Calu3 (cell line): ENCODE data around the gene RNF150. TPM values are rescaled to one million over a fixed set of nuclear protein-coding genes. Genes with fewer than 3 reads are reported as not detected.

Experiments used
- BruUV-seq: library from RNA; stranded (reverse); fragments of 400-500 nt; replicated peaks from 2 replicates; lab custom pipeline; 2021; lab: Mats Ljungman, UMichigan
- CTCF ChIA-PET: fragments of 300-600 bp; sonication (Branson Sonifier 250); formaldehyde crosslinking; loops from one replicate; lab custom pipeline; 2022; ENCODE audit warnings: antibody characterized with exemption; lab: Charles Lee
- DNase-seq: peaks from one replicate; pipeline ENCODE4 v3.0.0; 2022
- H3K27ac Mint-ChIP-seq: one replicate; pipeline ENCODE4 v1.8.0; 2022; ENCODE audit warnings: mixed read lengths; ENCODE audit not compliant: unreplicated experiment
- H3K27me3 Mint-ChIP-seq: one replicate; pipeline ENCODE4 v1.8.0; 2022; ENCODE audit warnings: mixed read lengths; ENCODE audit not compliant: unreplicated experiment
- H3K36me3 Mint-ChIP-seq: one replicate; pipeline ENCODE4 v1.8.0; 2022; ENCODE audit warnings: mild to moderate bottlenecking, moderate library complexity, mixed read lengths; ENCODE audit not compliant: insufficient read depth, unreplicated experiment
- H3K4me1 Mint-ChIP-seq: one replicate; pipeline ENCODE4 v1.8.0; 2022; ENCODE audit warnings: mild to moderate bottlenecking, low read depth, mixed read lengths; ENCODE audit not compliant: unreplicated experiment
- H3K4me3 Mint-ChIP-seq: one replicate; pipeline ENCODE4 v1.8.0; 2022; ENCODE audit warnings: mild to moderate bottlenecking, low read depth, moderate library complexity, mixed read lengths; ENCODE audit not compliant: unreplicated experiment
- H3K9me3 Mint-ChIP-seq: one replicate; pipeline ENCODE4 v1.8.0; 2022; ENCODE audit warnings: low read depth, mixed read lengths; ENCODE audit not compliant: unreplicated experiment
- intact Hi-C: fragments of 100-400 bp; cut with micrococcal nuclease; formaldehyde crosslinking; loops from one replicate; pipeline ENCODE4 v1.10.0; 2022; ENCODE audit not compliant: unreplicated experiment
- total RNA-seq: library from RNA; stranded (reverse); gene quantifications from 2 replicates; pipeline ENCODE4 v1.2.3, GENCODE V29; 2022
- TF ChIP-seq, protein P1 (sequence below): fragments of 200-600 bp; IDR thresholded peaks from one replicate; pipeline ENCODE4 v1.8.0; 2022; ENCODE audit warnings: antibody characterized with exemption; ENCODE audit not compliant: unreplicated experiment

Gene RNF150
- total RNA-seq, 1 experiment from 2014 or later, result 0.14 TPM

DNA sequence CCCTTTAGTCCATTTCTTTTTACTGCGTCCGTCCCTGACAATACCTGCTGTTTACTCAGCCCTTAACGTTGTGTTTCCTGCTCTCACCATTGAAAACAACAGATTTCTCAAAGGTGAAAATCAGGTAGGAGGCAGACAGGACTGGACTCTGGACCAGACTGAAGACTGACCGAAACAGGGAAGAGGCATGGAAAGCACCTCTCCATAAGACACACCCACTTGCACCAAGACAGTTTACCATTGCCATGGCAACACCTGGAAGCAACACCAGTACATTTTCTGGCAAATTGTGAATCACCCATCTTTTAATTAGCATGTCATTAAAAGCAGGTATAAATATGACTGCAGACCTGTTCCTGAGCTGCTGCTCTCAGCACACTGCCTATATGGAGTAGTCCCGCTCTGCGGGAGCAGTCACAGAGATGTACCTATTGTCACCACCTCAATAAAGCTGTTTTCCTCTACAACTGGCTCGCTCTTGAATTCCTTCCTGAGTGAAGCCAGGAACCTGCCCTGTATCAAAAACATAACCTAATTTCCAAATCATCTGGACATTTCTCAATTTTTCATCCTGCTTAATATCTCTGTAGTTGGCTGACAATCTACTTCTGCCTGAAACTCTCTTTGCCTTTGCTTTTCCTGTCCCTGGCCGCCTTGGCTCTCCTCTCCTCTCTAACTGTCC lies 117.0 kb downstream of the RNF150 start:
- Mint-ChIP-seq H3K27me3 (peaks cover 16% of the 10 kb centered on the region), H3K36me3 (no peaks in the 10 kb centered on the region), H3K4me3 (no peak overlapping the region), H3K27ac (no peak overlapping the region), H3K9me3 (no peaks in the 10 kb centered on the region), H3K4me1 (no peaks in the 10 kb centered on the region)
- intact Hi-C loops, result no loop called here
- TF ChIP-seq, protein P1, sequence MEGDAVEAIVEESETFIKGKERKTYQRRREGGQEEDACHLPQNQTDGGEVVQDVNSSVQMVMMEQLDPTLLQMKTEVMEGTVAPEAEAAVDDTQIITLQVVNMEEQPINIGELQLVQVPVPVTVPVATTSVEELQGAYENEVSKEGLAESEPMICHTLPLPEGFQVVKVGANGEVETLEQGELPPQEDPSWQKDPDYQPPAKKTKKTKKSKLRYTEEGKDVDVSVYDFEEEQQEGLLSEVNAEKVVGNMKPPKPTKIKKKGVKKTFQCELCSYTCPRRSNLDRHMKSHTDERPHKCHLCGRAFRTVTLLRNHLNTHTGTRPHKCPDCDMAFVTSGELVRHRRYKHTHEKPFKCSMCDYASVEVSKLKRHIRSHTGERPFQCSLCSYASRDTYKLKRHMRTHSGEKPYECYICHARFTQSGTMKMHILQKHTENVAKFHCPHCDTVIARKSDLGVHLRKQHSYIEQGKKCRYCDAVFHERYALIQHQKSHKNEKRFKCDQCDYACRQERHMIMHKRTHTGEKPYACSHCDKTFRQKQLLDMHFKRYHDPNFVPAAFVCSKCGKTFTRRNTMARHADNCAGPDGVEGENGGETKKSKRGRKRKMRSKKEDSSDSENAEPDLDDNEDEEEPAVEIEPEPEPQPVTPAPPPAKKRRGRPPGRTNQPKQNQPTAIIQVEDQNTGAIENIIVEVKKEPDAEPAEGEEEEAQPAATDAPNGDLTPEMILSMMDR, result no peak
- BruUV-seq, result no TSS peak
- CTCF ChIA-PET, result no interaction called here
- DNase-seq, result no peak

DNA sequence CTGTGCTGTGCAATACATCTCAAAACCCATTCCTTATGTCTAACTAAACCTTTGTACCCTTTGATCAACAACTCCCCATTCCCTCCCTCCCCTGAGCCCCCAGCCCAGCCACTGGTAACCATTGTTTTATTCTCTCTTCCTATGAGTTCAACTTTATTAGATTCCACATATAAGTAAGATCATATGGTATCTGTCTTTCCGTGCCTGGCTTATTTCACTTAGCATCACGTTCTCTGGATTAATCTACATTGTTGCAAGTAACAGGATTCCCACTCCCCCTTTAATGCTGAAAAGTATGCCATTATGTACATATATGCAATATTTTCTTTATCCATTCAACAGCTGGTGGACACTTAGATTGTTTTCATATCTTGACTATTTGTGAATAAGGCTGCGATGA lies 119.4 kb downstream of the RNF150 start:
- no peak overlapping the region for H3K27ac Mint-ChIP-seq
- no peaks in the 10 kb centered on the region for H3K27me3 Mint-ChIP-seq
- H3K4me1 Mint-ChIP-seq, result no peaks in the 10 kb centered on the region
- BruUV-seq, result no TSS peak
- intact Hi-C loops, result no loop called here
- H3K9me3 Mint-ChIP-seq, result no peaks in the 10 kb centered on the region
- H3K4me3 Mint-ChIP-seq, result no peak overlapping the region
- TF ChIP-seq, protein P1, result no peak
- no peak for DNase-seq
- CTCF ChIA-PET, result no interaction called here
- H3K36me3 Mint-ChIP-seq, result no peaks in the 10 kb centered on the region

DNA sequence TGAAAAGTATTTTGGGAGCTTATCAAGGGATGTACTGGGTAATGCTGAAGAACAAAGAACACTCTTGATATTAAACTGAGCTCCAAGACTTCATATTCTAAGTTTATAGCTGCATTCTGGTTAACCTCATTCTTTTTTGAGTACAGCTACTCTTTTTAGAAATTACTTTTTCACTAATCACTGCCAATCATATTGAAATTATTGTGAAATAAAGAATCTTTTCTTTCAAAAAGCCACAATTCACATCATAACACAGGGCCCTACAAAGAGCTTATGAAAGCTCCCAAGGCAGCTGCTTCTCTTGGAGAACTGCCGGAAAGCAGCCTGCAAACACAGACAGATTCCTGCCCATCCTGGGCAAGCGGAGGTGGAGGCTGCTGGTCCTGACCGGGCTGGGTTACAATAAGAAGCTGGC lies 121.4 kb downstream of the RNF150 start:
- H3K4me3 Mint-ChIP-seq, result no peak overlapping the region
- CTCF ChIA-PET, result no interaction called here
- H3K27me3 Mint-ChIP-seq, result no peaks in the 10 kb centered on the region
- no peaks in the 10 kb centered on the region for H3K4me1 Mint-ChIP-seq
- TF ChIP-seq, protein P1, result no peak
- no TSS peak for BruUV-seq
- no peaks in the 10 kb centered on the region for H3K9me3 Mint-ChIP-seq
- DNase-seq, result no peak
- no peak overlapping the region for H3K27ac Mint-ChIP-seq
- H3K36me3 Mint-ChIP-seq, result no peaks in the 10 kb centered on the region
- intact Hi-C loops, result no loop called here

DNA sequence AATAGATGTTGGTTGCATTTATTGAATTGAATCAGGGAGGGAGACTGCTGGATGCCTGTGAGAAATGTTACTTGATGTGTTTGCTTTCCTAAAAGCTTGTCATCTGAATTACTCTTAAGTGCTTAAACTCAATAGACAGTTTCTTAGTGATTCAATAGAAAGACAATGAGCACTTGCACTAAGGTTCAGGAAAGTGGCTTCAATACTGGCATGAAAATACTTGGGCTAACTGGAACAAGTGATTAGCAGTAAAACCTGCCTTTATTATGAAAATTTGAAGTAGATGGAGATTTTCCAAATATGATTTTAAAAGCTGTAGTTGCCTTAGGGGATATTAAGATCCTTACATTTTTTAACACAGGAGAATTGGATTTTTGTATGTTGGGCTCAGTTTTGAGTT lies 123.3 kb downstream of the RNF150 start:
- TF ChIP-seq, protein P1, result no peak
- Mint-ChIP-seq H3K4me3 (no peak overlapping the region), H3K27ac (no peak overlapping the region), H3K36me3 (no peaks in the 10 kb centered on the region), H3K27me3 (peaks cover 9% of the 10 kb centered on the region), H3K4me1 (no peaks in the 10 kb centered on the region), H3K9me3 (no peaks in the 10 kb centered on the region)
- intact Hi-C loops, result no loop called here
- CTCF ChIA-PET, result no interaction called here
- no peak for DNase-seq
- BruUV-seq, result no TSS peak
